Naive thymus-derived CD4-positive, alpha-beta T cell (primary cell): ENCODE results near the gene TYW3. TPM values are rescaled to one million over a fixed set of nuclear protein-coding genes. Genes with fewer than 3 reads are reported as not detected.
"Not testable (repeated sequence)": the region's sequence is repeated elsewhere in the genome, so short reads cannot be mapped to it uniquely, and the experiment has no call there.

Source experiments
- ATAC-seq: fragments of 150-1000 bp; cut with Tn5 transposase; 2 replicates; pipeline ENCODE4 v1.10.0; 2021; ENCODE audit warnings: mild to moderate bottlenecking, moderate library complexity
- CTCF ChIA-PET: fragments of 350-600 bp; sonication (Branson Sonifier 250); formaldehyde crosslinking; loops from one replicate; lab custom pipeline; 2021; ENCODE audit warnings: antibody characterized with exemption; lab: Charles Lee
- POLR2A ChIA-PET: fragments of 350-600 bp; sonication (Branson Sonifier 250); formaldehyde crosslinking; loops from one replicate; lab custom pipeline; 2021; ENCODE audit warnings: antibody characterized with exemption, inconsistent platforms; lab: Charles Lee
- DNase-seq, 9 donors: peaks; one replicate each; pipeline versions ENCODE4 v3.0.0 to v3.0.0-alpha.2; 2020 to 2022; ENCODE audit warnings: mixed read lengths in 1 of 9
- H3K27ac ChIP-seq: one replicate; pipeline ENCODE4 v1.7.0; 2013; ENCODE audit warnings: mild to moderate bottlenecking, low read depth, low read length, moderate library complexity
- H3K27me3 ChIP-seq, 2 donors: one replicate each; pipeline ENCODE4 v1.7.0; 2013; ENCODE audit warnings: low read length in 2 of 2, mild to moderate bottlenecking in 2 of 2, moderate library complexity in 2 of 2; ENCODE audit not compliant: control insufficient read depth in 2 of 2, insufficient read depth in 2 of 2
- H3K36me3 ChIP-seq, 3 experiments: 1 replicate in 2 of 3; 2 replicates in 1 of 3; pipeline ENCODE4 v1.7.0; 2013; ENCODE audit warnings: low read length in 3 of 3, mild to moderate bottlenecking in 3 of 3, moderate library complexity in 1 of 3; ENCODE audit not compliant: insufficient read depth in 3 of 3, control insufficient read depth in 2 of 3
- H3K4me1 ChIP-seq, 2 donors: one replicate each; pipeline ENCODE4 v1.7.0; 2013; ENCODE audit warnings: low read length in 2 of 2, mild to moderate bottlenecking in 2 of 2, moderate library complexity in 1 of 2; ENCODE audit not compliant: control insufficient read depth in 2 of 2, insufficient read depth in 2 of 2
- H3K4me3 ChIP-seq: 2 replicates; pipeline ENCODE4 v1.7.0; 2013; ENCODE audit warnings: mild to moderate bottlenecking, low read length
- H3K9me3 ChIP-seq, 3 experiments: 1 replicate in 2 of 3; 2 replicates in 1 of 3; pipeline ENCODE4 v1.7.0; 2013; ENCODE audit warnings: low read length in 3 of 3; ENCODE audit not compliant: control insufficient read depth in 2 of 3
- H3K27ac Mint-ChIP-seq, 9 donors: one replicate each; pipeline ENCODE4 v1.8.0; 2020 to 2022; ENCODE audit warnings: mixed read lengths in 9 of 9, mild to moderate bottlenecking in 8 of 9, moderate library complexity in 5 of 9, inconsistent platforms in 2 of 9
- H3K27me3 Mint-ChIP-seq, 5 donors: one replicate each; pipeline ENCODE4 v1.8.0; 2021 to 2022; ENCODE audit warnings: mixed read lengths in 5 of 5, mild to moderate bottlenecking in 1 of 5
- H3K36me3 Mint-ChIP-seq, 5 donors: one replicate each; pipeline ENCODE4 v1.8.0; 2020 to 2022; ENCODE audit warnings: mixed read lengths in 5 of 5, mild to moderate bottlenecking in 3 of 5, inconsistent platforms in 1 of 5
- H3K4me1 Mint-ChIP-seq, 7 donors: one replicate each; pipeline ENCODE4 v1.8.0; 2020 to 2022; ENCODE audit warnings: mixed read lengths in 7 of 7, mild to moderate bottlenecking in 3 of 7, inconsistent platforms in 1 of 7
- H3K4me3 Mint-ChIP-seq, 10 donors: one replicate each; pipeline ENCODE4 v1.8.0; 2020 to 2022; ENCODE audit warnings: mild to moderate bottlenecking in 10 of 10, mixed read lengths in 10 of 10, moderate library complexity in 6 of 10, inconsistent platforms in 2 of 10
- H3K9me3 Mint-ChIP-seq, 11 donors: one replicate each; pipeline ENCODE4 v1.8.0; 2020 to 2022; ENCODE audit warnings: mixed read lengths in 11 of 11, mild to moderate bottlenecking in 4 of 11, inconsistent platforms in 1 of 11, moderate library complexity in 1 of 11
- intact Hi-C, 2 donors: fragments of 100-400 bp; cut with micrococcal nuclease; formaldehyde crosslinking; loops; one replicate each; pipeline ENCODE4 v1.15.1; 2023
- polyA plus RNA-seq, 2 donors: library from polyadenylated mRNA; unstranded; fragments of 300-500 nt; fragmentation: Illumina TruSeq; gene quantifications; one replicate each; pipeline ENCODE4 v1.2.3, GENCODE V29; 2021
- total RNA-seq, 6 experiments: library from RNA in 5 of 6; stranded (reverse) in 5 of 6; gene quantifications; 1 replicate in 5 of 6; 2 replicates in 1 of 6; pipeline ENCODE4 v1.2.3 and lab custom pipeline; 2021 to 2026

Gene TYW3
- total and polyA plus RNA-seq, 7 experiments from 2014 or later, result 9.2 to 24.7 (median 17.4) TPM

DNA sequence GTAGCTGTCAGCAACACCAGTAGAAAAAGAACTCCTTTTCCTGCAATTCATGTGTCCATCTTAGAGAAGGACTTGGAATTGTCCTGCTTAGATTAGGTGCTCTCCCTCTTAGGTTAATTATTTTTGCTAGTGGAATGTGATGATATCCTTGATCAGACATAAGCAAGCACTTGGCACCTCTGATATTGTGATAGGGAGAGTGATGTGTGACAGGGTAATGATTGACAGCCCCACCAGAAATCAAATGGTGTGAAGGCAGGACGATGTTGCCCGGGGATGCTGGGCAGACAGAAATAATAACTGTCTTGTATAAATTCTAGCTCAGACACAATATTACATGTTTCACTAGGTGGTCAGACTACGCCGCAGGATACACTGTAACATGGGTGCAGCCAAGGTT, 4.4 kb downstream of the TYW3 start:
- peaks cover 13 to 35% (median 19%) of the 10 kb centered on the region in 7 donors for H3K4me1 Mint-ChIP-seq
- Histone ChIP-seq H3K4me1 (peaks cover 12 to 14% of the 10 kb centered on the region in 2 donors), H3K27ac (no peak overlapping the region), H3K4me3 (no peak overlapping the region), H3K36me3 (peaks cover 4 to 56% (median 19%) of the 10 kb centered on the region in 3 experiments), H3K9me3 (no peaks in the 10 kb centered on the region), H3K27me3 (no peaks in the 10 kb centered on the region)
- peaks cover 0 to 8% (median 0%) of the 10 kb centered on the region in 11 donors for H3K9me3 Mint-ChIP-seq
- ChIA-PET POLR2A (no interaction called here), CTCF (no interaction called here)
- peaks cover 14 to 49% (median 43%) of the 10 kb centered on the region in 5 donors for H3K36me3 Mint-ChIP-seq
- DNase-seq (no peak), ATAC-seq (no peak)
- H3K4me3 Mint-ChIP-seq, result no peak overlapping the region
- H3K27me3 Mint-ChIP-seq, result no peaks in the 10 kb centered on the region
- intact Hi-C loops, result no loop called here
- no peak overlapping the region for H3K27ac Mint-ChIP-seq

DNA sequence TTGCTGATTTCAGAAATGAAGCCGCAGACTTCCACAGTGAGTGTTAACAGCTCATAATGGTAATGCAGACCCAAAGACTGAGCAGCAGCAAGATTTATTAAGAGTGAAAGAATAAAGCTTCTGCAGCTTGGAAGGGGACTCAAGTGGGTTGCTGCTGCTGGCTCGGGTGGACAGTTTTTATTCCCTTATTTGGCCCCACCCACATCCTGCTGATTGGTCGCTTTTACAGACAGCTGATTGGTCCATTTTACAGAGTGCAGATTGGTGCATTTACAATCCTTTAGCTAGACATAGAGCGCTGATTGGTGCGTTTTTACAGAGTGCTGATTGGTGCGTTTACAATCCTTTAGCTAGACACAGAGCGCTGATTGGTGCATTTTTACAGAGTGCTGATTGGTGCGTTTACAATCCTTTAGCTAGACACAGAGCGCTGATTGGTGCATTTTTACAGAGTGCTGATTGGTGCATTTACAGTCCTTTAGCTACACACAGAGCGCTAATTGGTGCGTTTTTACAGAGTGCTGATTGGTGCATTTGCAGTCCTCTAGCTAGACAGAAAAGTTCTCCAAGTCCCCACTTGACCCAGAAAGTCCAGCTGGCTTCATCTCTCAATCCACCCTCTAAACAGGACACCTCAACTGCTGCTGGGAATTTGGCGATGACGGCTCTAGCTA, 7.5 kb downstream of the TYW3 start:
- peaks cover 27 to 77% (median 64%) of the 10 kb centered on the region in 5 donors for H3K36me3 Mint-ChIP-seq
- H3K27me3 ChIP-seq, H3K4me1 ChIP-seq, H3K9me3 ChIP-seq, POLR2A ChIA-PET, ATAC-seq, H3K4me3 ChIP-seq, H3K27ac ChIP-seq, H3K9me3 Mint-ChIP-seq, H3K27ac Mint-ChIP-seq, H3K4me3 Mint-ChIP-seq, DNase-seq, H3K27me3 Mint-ChIP-seq, intact Hi-C loops: not testable (repeated sequence)
- CTCF ChIA-PET, result interaction anchor here (0.5 kb wide), 1 partner anchor 13 kb away, joined by 4 read pairs; no protein-coding TSS in a partner anchor
- H3K4me1 Mint-ChIP-seq, result peaks cover 0 to 17% (median 2%) of the 10 kb centered on the region in 7 donors
- H3K36me3 ChIP-seq, result peaks cover 4 to 67% (median 23%) of the 10 kb centered on the region in 3 experiments

DNA sequence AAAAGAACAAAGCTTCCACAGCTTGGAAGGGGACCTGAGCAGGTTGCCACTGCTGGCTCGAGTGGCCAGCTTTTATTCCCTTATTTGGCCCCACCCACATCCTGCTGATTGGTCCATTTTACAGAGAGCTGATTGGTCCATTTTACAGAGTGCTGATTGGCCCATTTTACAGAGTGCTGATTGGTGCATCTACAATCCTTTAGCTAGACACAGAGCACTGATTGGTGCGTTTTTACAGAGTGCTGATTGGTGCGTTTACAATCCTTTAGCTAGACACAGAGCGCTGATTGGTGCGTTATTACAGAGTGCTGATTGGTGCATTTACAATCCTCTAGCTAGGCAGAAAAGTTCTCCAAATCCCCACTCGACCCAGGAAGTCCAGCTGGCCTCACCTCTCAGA, 12.3 kb downstream of the TYW3 start:
- H3K9me3 ChIP-seq, H3K9me3 Mint-ChIP-seq, H3K27me3 ChIP-seq, H3K4me1 Mint-ChIP-seq, POLR2A ChIA-PET, CTCF ChIA-PET, ATAC-seq, H3K27ac ChIP-seq, H3K4me3 Mint-ChIP-seq, H3K27ac Mint-ChIP-seq, DNase-seq, intact Hi-C loops, H3K27me3 Mint-ChIP-seq, H3K4me1 ChIP-seq, H3K4me3 ChIP-seq: not testable (repeated sequence)
- H3K36me3 Mint-ChIP-seq, result peaks cover 28 to 86% (median 60%) of the 10 kb centered on the region in 5 donors
- H3K36me3 ChIP-seq, result peaks cover 0 to 66% (median 7%) of the 10 kb centered on the region in 3 experiments

DNA sequence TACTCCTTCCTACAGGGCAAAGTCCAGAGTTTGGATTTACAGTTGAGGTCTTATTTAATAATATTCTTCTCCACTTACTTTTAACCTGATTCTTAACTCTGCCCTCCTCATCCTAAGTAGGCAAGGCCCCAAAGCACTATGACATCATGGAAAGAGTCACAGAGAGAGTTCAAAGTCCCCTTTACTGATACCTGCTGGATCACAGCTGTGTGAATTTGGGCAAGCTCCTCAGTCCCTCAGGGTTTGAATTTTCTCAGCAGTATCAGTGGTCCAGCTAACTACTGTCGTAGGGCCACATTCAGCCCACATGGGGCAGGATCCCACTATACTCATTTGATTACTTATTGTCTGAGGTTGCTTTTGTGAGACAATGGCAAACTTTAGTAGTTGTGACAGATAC, 16.0 kb downstream of the TYW3 start:
- peaks cover 22 to 78% (median 58%) of the 10 kb centered on the region in 5 donors for H3K36me3 Mint-ChIP-seq
- peaks cover 0 to 6% (median 3%) of the 10 kb centered on the region in 7 donors for H3K4me1 Mint-ChIP-seq
- ATAC-seq, result no peak
- Histone ChIP-seq H3K27me3 (no peaks in the 10 kb centered on the region), H3K4me3 (no peak overlapping the region), H3K36me3 (peaks cover 0 to 71% (median 4%) of the 10 kb centered on the region in 3 experiments), H3K9me3 (no peaks in the 10 kb centered on the region), H3K4me1 (no peaks in the 10 kb centered on the region), H3K27ac (no peak overlapping the region)
- no peaks in the 10 kb centered on the region for H3K27me3 Mint-ChIP-seq
- DNase-seq, result no peak
- peak overlapping the region in 1 of 9 donors; percentile 25 for H3K27ac Mint-ChIP-seq
- peaks cover 0 to 2% (median 0%) of the 10 kb centered on the region in 11 donors for H3K9me3 Mint-ChIP-seq
- no peak overlapping the region for H3K4me3 Mint-ChIP-seq
- ChIA-PET CTCF (no interaction called here), POLR2A (no interaction called here)
- intact Hi-C loops, result no loop called here

DNA sequence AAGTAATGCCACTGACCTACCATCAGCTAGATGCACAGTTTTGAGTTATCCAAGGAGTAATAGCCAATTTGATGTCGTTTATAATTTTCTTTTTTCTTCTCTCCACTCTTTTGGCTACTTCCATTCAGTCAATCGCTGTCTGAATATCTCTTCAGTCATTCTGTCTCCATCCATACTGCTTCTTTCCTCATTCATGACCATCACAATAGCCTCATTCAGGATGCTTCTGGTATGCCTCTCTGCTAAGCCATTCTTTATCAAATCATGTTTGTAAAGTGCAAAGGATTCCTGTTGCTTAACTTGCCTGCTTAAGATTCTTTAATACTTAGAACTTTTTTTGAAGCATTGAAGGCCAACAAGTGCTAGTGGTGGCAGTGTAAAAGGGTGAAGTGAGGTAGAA, 20.2 kb downstream of the TYW3 start:
- CTCF ChIA-PET, result no interaction called here
- peaks cover 0 to 5% (median 0%) of the 10 kb centered on the region in 7 donors for H3K4me1 Mint-ChIP-seq
- DNase-seq, result no peak
- ATAC-seq, result no peak
- H3K36me3 Mint-ChIP-seq, result peaks cover 29 to 85% (median 65%) of the 10 kb centered on the region in 5 donors
- Histone ChIP-seq H3K4me1 (no peaks in the 10 kb centered on the region), H3K4me3 (no peak overlapping the region), H3K36me3 (peaks cover 6 to 76% (median 8%) of the 10 kb centered on the region in 3 experiments), H3K27me3 (no peaks in the 10 kb centered on the region), H3K27ac (no peak overlapping the region), H3K9me3 (no peaks in the 10 kb centered on the region)
- no peaks in the 10 kb centered on the region for H3K27me3 Mint-ChIP-seq
- peaks cover 0 to 15% (median 7%) of the 10 kb centered on the region in 11 donors for H3K9me3 Mint-ChIP-seq
- no peak overlapping the region for H3K27ac Mint-ChIP-seq
- intact Hi-C loops, result no loop called here
- no peak overlapping the region for H3K4me3 Mint-ChIP-seq
- POLR2A ChIA-PET, result no interaction called here

DNA sequence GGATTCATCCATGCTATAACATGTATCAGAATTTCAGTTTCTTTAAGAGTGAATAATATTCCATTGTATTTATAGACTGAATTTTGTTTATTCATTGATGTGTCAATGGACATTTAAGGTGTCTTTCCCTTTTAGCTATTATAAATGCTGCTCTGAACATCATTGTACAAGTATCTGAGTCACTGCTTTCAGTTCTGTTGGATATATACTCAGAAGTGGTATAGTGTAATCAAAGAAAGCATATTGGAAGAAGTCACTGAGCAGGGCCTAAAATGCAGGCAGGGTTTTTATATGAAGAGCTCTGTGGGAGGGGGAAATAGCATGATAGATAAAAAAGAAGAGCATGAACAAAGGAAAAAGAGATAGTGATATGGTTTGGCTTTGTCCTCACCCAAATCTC, 22.5 kb downstream of the TYW3 start:
- intact Hi-C loops, result no loop called here
- H3K27ac Mint-ChIP-seq, result no peak overlapping the region
- no peaks in the 10 kb centered on the region for H3K4me1 ChIP-seq
- peaks cover 0 to 5% (median 0%) of the 10 kb centered on the region in 7 donors for H3K4me1 Mint-ChIP-seq
- POLR2A ChIA-PET, result interaction anchor here (0.6 kb wide), 1 partner anchor 15 kb away, joined by 3 read pairs; no protein-coding TSS in a partner anchor
- no peak overlapping the region for H3K27ac ChIP-seq
- no peak overlapping the region for H3K4me3 Mint-ChIP-seq
- CTCF ChIA-PET, result no interaction called here
- ATAC-seq (no peak), DNase-seq (no peak)
- H3K27me3 Mint-ChIP-seq, result no peaks in the 10 kb centered on the region
- no peak overlapping the region for H3K4me3 ChIP-seq
- no peaks in the 10 kb centered on the region for H3K27me3 ChIP-seq
- H3K9me3 ChIP-seq, result no peaks in the 10 kb centered on the region
- peaks cover 6 to 64% (median 8%) of the 10 kb centered on the region in 3 experiments for H3K36me3 ChIP-seq
- H3K36me3 Mint-ChIP-seq, result peaks cover 31 to 89% (median 75%) of the 10 kb centered on the region in 5 donors
- peaks cover 0 to 15% (median 7%) of the 10 kb centered on the region in 11 donors for H3K9me3 Mint-ChIP-seq
